Measurements from ENCODE around the gene DOK5.

DOK5 gene

GRCh38 chr20:54565255-54565654, 89.9 kb downstream of the DOK5 start:
- DNase-seq: no peak

GRCh38 chr20:54566031-54566688, 90.8 kb downstream of the DOK5 start:
- DNase-seq: no peak

GRCh38 chr20:54570561-54570960, 95.2 kb downstream of the DOK5 start:
- DNase-seq: no peak

DNA sequence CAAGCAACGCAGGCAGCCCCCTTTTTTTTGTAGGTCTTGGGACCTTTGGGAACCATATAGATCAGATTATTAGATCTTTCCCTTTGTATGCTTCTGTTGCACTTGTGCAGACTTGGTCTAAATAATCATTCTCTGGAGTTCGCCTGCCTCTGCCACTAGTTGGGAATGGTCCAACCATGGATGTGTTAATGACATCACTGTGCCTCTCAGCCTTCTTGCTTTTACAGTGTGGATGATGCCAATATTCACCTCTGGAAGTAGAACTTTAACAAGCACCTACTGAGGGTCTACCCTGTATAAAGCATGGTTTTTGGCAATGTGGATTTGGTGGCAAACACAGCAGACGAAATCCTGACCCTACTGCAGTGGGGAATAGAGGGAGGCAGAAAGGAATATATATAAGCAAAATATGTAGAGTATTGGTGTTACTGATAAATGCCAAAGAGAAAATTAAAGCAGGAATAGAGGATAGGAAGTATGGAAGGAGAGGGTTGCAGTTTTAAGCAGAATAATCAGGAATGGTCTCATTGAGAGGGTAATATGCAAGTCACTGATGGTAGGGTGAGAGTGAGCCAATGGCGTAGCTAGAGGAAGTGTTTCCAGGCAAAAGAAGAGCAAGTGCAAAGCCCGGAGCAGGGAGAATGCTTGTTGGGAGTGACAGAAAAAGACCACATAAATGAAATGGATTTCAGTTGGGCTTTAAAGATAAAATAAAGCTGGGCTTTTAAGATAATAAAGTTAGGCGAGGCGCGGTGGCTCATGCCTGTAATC, 97.5 kb downstream of the DOK5 start:
- no peak for DNase-seq

DNA sequence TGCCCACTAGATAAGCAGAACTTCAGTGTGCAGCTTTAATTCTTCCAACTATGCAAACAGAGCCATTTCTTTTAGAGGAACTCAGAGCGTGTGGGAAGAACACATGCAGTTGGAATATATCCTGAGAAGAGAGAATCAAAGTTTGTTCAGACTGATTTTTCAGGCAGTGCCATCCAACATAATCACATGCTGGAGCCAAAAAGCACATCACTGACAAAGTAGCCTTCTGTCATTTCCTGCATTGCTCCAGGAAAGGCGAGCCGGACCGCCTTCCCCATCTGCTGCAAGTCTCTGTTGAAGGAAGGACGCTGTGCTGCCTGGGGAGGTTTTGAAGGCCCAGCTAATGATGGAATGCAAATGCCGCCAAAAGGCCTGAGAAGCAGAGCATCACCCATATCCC, 98.4 kb downstream of the DOK5 start:
- no peak for DNase-seq

- no peak for DNase-seq
Measured at GRCh38 chr20:54576518-54576917, 101.1 kb downstream of the DOK5 start.

GRCh38 chr20:54577637-54578036, 102.2 kb downstream of the DOK5 start:
- DNase-seq: no peak

DNA sequence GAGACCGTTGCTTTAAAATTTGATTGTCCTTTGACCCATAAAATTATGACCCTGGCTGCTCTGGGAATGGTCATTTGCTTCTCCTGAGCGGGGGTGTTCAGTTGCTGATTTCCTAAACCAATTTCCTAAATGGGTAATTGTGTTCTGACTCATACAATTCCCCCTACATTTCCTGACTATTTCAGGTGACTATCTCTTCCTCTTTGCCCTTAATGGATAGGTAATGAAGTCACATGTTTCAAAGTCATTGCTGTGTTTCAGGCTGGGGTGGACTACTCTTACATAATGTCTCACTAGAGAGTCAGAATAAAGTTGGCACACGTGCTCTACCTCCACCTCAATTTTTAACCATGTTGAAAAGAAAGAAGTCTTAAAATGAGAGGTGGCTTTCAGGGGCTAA, 109.8 kb downstream of the DOK5 start:
- DNase-seq: no peak

DNA sequence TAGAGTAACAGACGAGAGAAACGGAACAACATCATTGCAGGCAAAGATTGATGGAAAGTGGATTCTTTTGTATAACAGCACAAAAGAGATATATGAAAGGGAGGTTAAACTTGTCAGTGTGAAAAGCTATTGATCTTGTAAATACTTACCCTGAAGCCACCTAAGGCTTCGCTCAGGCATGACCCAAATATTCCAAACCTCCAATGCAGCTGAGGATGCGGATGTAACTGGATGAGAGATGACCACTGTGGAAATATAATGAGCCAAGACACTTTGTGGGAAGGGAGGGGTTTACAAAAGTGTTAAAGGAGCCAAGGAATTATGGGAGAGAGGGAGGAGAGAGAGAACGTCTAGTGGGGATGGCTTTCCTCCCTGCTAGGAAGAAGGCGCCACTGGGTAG, 112.0 kb downstream of the DOK5 start:
- no peak for DNase-seq

DNA sequence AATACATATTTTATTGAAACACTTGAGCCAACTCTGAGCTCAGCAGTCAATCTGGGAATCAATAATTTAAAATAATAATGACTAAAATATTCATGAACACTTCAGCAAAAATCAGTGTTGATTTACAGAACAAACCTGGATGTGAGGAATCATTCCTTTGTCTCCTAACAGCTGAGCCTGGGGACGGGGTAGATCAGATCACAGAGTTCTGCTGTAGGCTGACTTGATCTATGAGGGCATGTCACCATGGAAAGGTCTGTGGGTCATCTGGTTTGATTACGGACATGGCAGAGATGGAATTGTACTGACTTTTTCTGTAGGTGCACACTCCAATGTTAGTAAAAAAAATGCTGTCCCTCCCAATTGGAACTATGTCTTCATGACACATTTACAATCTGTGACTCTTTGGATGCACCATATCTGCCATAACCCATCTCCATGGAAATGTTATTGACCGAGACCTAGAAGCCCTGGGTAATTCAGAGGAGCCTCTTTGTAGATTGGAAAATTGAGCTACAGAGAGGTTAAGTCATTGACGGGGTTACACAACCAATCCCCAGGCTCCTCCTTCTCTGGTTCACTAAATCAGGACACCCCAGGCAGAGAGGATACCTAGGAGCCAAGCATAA, 114.1 kb downstream of the DOK5 start:
- no peak for DNase-seq

- no peak for DNase-seq
Measured at GRCh38 chr20:54590856-54591255, 115.5 kb downstream of the DOK5 start.

GRCh38 chr20:54596651-54597050, 121.3 kb downstream of the DOK5 start:
- no peak for DNase-seq

GRCh38 chr20:54598352-54598751, 123.0 kb downstream of the DOK5 start:
- no peak for DNase-seq

- DNase-seq: no peak
Measured at GRCh38 chr20:54600634-54601033, 125.2 kb downstream of the DOK5 start.

GRCh38 chr20:54601831-54602515, 126.6 kb downstream of the DOK5 start:
- DNase-seq: no peak

GRCh38 chr20:54605319-54605718, 129.9 kb downstream of the DOK5 start:
- no peak for DNase-seq

DNA sequence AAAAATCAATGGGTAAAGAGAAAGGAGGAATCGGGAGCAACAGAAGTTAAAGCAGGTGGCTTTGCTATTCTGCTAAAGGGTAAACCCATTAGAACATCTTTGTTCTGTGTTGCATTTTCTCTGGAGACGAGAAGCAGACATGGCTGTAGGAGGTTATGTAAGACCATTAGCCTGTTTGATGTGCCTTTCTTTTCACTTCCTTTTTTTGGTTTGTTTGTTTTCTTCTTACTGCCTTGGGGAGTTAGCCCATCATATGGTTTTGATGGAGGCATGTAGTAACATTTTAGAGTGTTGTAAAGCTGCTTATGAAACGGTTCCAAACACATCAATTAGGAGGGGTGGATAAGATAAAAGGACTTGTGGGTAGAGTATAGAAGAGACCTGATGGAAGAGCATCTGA, 131.0 kb downstream of the DOK5 start:
- no peak for DNase-seq

GRCh38 chr20:54608039-54608745, 132.8 kb downstream of the DOK5 start:
- DNase-seq: no peak

DNA sequence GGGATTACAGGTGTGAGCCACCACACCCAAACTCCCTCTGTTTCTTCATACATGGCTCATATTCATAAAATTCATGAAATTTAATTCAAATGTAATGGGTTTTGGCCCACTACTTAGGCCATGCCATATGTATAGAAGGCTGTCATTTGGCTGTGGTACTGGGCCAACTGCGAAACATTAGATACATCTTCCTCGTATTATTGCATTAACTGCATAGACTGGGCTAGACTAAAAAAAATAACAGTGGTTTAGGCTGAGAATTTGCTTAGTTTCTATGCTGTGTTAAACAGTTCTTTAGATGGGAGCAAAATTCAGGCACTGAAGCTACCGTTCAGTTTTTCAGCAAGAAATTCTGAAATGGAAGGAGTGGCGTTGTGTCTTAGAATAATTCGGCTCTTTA, 133.6 kb downstream of the DOK5 start:
- no peak for DNase-seq

DNA sequence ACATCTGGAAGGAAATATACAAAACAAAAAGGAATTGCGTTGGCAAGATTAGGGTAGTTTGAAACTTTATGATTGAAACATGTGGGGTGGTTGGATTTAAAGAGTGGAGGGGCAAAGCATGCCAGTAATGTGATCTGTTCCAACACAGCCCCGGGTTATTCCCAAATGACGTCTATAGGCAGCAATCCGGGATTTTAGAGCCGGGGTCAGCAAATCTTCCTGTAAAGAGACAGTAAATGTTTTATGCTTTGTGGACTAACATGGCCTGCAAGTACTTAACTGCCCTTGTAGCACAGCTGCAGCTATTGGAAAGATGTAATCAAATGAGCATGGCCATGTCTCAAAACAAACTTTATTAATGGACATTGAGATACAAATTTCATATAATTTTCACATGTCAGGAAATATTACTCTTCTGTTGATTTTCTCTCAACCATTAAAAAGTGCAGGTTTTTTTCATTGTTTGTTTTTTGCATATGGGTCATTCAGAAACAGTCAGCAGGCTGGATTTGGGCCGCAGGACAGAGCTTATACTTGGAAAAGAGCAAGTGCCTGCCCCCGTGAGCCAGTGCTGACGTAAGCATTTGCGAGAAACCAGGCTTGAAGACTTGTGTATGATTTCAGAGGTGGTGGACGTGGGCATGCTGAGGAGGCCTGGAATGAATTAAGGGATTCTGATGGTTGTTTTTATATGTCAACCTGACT, 136.5 kb downstream of the DOK5 start:
- no peak for DNase-seq

- DNase-seq: no peak
Measured at GRCh38 chr20:54618412-54618811, 143.0 kb downstream of the DOK5 start.

DNA sequence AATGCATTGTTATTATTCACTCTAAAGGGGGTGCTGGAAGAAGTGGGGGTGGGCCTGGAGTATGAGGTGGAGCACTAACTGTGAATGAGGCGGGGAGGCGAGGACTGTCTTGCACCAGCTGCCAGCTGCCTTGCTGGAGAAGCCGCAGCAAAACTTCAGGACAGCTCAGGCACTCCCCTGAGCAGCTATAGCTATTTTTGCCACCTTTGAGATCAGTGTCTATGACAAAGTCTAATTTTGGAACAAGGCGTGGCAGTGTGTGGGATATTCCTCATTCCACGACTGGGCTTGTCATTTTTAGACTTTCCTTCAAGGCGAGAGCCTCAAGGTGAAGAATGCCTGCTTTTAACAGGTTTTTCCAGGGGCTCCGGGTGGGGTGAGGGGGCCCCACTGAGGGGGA, 143.8 kb downstream of the DOK5 start:
- DNase-seq: no peak
